ENCODE results near the gene MANBA. TPM values are rescaled to one million over a fixed set of nuclear protein-coding genes. Genes with fewer than 3 reads are reported as not detected.
"Not testable (repeated sequence)": the region's sequence is repeated elsewhere in the genome, so short reads cannot be mapped to it uniquely, and the experiment has no call there.

Gene MANBA
- total RNA-seq, 1 experiment from 2014 or later: 3.1 TPM

GRCh38 chr4:102709060-102709459 is 51.7 kb downstream of the MANBA start:
- not testable (repeated sequence) for H3K36me3 ChIP-seq

GRCh38 chr4:102707150-102707549 is 53.6 kb downstream of the MANBA start:
- Histone ChIP-seq H3K4me3 (no peak overlapping the region), H3K9me3 (no peaks in the 10 kb centered on the region), H3K36me3 (no peaks in the 10 kb centered on the region), H3K27me3 (no peaks in the 10 kb centered on the region)
- DNase-seq: no peak

More at GRCh38 chr4:102709060-102709459, 51.7 kb downstream of the MANBA start:
- H3K27me3 ChIP-seq, DNase-seq, H3K9me3 ChIP-seq, H3K4me3 ChIP-seq: not testable (repeated sequence)

- no peaks in the 10 kb centered on the region for H3K9me3 ChIP-seq
- DNase-seq: no peak
- no peaks in the 10 kb centered on the region for H3K36me3 ChIP-seq
- no peaks in the 10 kb centered on the region for H3K27me3 ChIP-seq
- H3K4me3 ChIP-seq: no peak overlapping the region
These were observed 55.3 kb downstream of the MANBA start for GRCh38 chr4:102705391-102705935.

GRCh38 chr4:102696758-102697157 is 64.0 kb downstream of the MANBA start:
- no peak for DNase-seq
- Histone ChIP-seq H3K27me3 (no peaks in the 10 kb centered on the region), H3K4me3 (no peak overlapping the region), H3K9me3 (no peaks in the 10 kb centered on the region), H3K36me3 (no peaks in the 10 kb centered on the region)

GRCh38 chr4:102694791-102695190 is 66.0 kb downstream of the MANBA start:
- no peak overlapping the region for H3K4me3 ChIP-seq

GRCh38 chr4:102693861-102694260 is 66.9 kb downstream of the MANBA start:
- no peak overlapping the region for H3K4me3 ChIP-seq
- no peaks in the 10 kb centered on the region for H3K36me3 ChIP-seq
- DNase-seq: no peak
- no peaks in the 10 kb centered on the region for H3K27me3 ChIP-seq
- H3K9me3 ChIP-seq: no peaks in the 10 kb centered on the region

More at GRCh38 chr4:102694791-102695190, 66.0 kb downstream of the MANBA start:
- Histone ChIP-seq H3K9me3 (no peaks in the 10 kb centered on the region), H3K27me3 (no peaks in the 10 kb centered on the region), H3K36me3 (no peaks in the 10 kb centered on the region)
- DNase-seq: no peak

GRCh38 chr4:102693262-102693850 is 67.4 kb downstream of the MANBA start:
- no peak overlapping the region for H3K4me3 ChIP-seq
- H3K27me3 ChIP-seq: no peaks in the 10 kb centered on the region
- DNase-seq: no peak
- H3K9me3 ChIP-seq: no peaks in the 10 kb centered on the region
- H3K36me3 ChIP-seq: no peaks in the 10 kb centered on the region

GRCh38 chr4:102692474-102692873 is 68.3 kb downstream of the MANBA start:
- no peak for DNase-seq
- H3K36me3 ChIP-seq: no peaks in the 10 kb centered on the region
- H3K27me3 ChIP-seq: no peaks in the 10 kb centered on the region
- no peak overlapping the region for H3K4me3 ChIP-seq
- no peaks in the 10 kb centered on the region for H3K9me3 ChIP-seq

- Histone ChIP-seq H3K4me3 (no peak overlapping the region), H3K36me3 (no peaks in the 10 kb centered on the region), H3K27me3 (no peaks in the 10 kb centered on the region), H3K9me3 (no peaks in the 10 kb centered on the region)
- DNase-seq: no peak
These were observed 72.8 kb downstream of the MANBA start for GRCh38 chr4:102687982-102688433.

- Histone ChIP-seq H3K27me3 (no peaks in the 10 kb centered on the region), H3K4me3 (no peak overlapping the region), H3K9me3 (no peaks in the 10 kb centered on the region), H3K36me3 (no peaks in the 10 kb centered on the region)
- DNase-seq: peak; percentile 6
These were observed 73.3 kb downstream of the MANBA start for GRCh38 chr4:102687373-102687981.

GRCh38 chr4:102685768-102686167 is 75.0 kb downstream of the MANBA start:
- H3K36me3 ChIP-seq: no peaks in the 10 kb centered on the region
- no peak for DNase-seq
- H3K4me3 ChIP-seq: no peak overlapping the region
- H3K27me3 ChIP-seq: no peaks in the 10 kb centered on the region
- no peaks in the 10 kb centered on the region for H3K9me3 ChIP-seq

- Histone ChIP-seq H3K9me3 (no peaks in the 10 kb centered on the region), H3K36me3 (no peaks in the 10 kb centered on the region), H3K27me3 (no peaks in the 10 kb centered on the region), H3K4me3 (no peak overlapping the region)
- peak; percentile 61 for DNase-seq
These were observed 76.1 kb downstream of the MANBA start for GRCh38 chr4:102684610-102685052.

- no peaks in the 10 kb centered on the region for H3K36me3 ChIP-seq
- H3K27me3 ChIP-seq: no peaks in the 10 kb centered on the region
- H3K9me3 ChIP-seq: no peaks in the 10 kb centered on the region
- H3K4me3 ChIP-seq: no peak overlapping the region
- DNase-seq: no peak
These were observed 76.7 kb downstream of the MANBA start for GRCh38 chr4:102683881-102684609.

GRCh38 chr4:102678695-102679335 is 82.0 kb downstream of the MANBA start:
- no peak for DNase-seq
- Histone ChIP-seq H3K36me3 (no peaks in the 10 kb centered on the region), H3K4me3 (no peak overlapping the region), H3K27me3 (no peaks in the 10 kb centered on the region), H3K9me3 (no peaks in the 10 kb centered on the region)

GRCh38 chr4:102678107-102678506 is 82.7 kb downstream of the MANBA start:
- DNase-seq: no peak
- no peak overlapping the region for H3K4me3 ChIP-seq
- H3K9me3 ChIP-seq: no peaks in the 10 kb centered on the region
- no peaks in the 10 kb centered on the region for H3K27me3 ChIP-seq
- H3K36me3 ChIP-seq: no peaks in the 10 kb centered on the region

GRCh38 chr4:102675141-102675540 is 85.6 kb downstream of the MANBA start:
- Histone ChIP-seq H3K4me3 (no peak overlapping the region), H3K27me3 (no peaks in the 10 kb centered on the region), H3K9me3 (no peaks in the 10 kb centered on the region), H3K36me3 (no peaks in the 10 kb centered on the region)
- no peak for DNase-seq

GRCh38 chr4:102667001-102667400 is 93.8 kb downstream of the MANBA start:
- H3K9me3 ChIP-seq: no peaks in the 10 kb centered on the region
- H3K4me3 ChIP-seq: no peak overlapping the region
- DNase-seq: no peak
- H3K36me3 ChIP-seq: no peaks in the 10 kb centered on the region
- H3K27me3 ChIP-seq: no peaks in the 10 kb centered on the region
